Suppressor macrophage treated with lipopolysaccharide for 1 hour (primary cell): Measurements from ENCODE around the gene ATPAF1.
A peak's percentile ranks its signal among the peaks of the same experiment; 100 is the strongest.

Experiments
- DNase-seq, 3 donors: peaks; one replicate each; pipeline ENCODE4 v3.0.0-alpha.2; 2020 to 2022

ATPAF1 gene

DNA sequence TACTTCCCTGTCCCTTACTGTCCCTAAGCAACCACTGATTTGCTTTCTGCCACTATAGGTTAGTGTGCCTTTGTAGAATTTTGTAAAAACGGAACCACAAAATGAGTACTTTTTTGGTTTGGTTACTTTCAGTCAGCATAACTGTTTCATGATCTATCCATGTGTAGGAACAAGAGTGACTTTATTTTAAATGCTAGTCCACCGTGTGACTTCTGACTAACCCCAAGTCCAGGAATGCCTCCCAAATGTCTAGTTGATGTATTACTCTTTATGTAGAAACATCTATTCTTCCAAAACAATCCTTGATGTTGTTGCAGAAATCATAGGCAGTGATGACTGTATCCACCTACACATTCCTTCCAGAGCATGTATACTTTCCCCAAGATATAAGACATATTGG lies 21.3 kb downstream of the ATPAF1 start:
- no peak for DNase-seq

DNA sequence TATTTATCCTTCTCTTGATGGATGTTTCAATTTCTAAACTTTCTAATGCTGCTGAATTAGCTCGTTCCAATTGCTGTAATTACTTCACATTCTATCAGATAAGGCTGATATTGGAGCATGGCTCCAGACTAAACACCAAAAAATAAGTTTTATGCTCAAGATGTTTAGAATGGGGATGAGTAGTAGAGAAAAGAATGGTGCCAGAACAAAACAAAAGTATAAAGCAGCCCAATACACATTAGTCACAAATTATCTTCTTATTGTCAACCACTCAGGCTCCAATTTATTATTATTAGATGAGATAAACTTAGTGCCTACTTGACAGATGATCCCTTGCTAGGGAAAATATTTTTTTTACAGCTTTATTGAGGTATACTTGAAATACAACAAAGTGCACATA lies 21.8 kb downstream of the ATPAF1 start:
- DNase-seq: no peak

DNA sequence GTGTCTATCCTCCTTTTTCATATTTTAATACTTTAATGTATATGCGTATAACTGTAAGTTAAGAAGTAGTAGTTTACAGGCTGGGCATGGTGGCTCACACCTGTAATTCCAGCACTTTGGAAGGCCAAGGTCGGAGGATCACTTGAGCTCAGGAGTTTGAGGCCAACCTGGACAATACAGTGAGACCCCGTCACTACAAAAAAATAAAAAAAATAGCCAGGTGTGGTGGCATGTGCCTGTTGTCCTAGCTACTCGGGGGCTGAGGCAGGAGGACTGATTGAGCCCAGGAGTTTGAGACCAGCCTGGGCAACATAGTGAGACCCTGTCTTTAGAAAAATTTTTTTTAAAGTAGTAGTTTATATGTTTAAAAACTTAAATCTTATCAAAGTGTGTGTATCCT lies 22.3 kb downstream of the ATPAF1 start:
- no peak for DNase-seq

DNA sequence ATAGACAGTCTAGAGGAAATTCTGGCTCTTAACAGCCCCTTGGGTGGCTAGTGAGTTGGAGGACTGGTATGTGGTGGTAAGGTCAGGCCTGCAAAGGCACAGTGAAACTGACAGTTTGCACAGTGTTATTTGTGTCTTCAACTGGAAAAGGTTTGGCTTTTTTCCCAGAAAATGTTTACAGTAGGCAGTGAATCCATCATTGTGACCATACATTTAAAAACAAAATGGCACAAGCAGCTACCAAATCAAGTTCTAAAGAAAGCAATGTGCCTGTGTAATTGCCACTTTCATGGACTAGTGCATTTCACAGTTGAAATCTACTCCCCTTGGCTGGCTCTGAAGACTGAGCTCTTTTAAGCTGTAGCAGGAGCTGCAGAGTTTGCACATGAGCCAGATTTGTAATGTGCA lies 24.8 kb downstream of the ATPAF1 start:
- no peak for DNase-seq

DNA sequence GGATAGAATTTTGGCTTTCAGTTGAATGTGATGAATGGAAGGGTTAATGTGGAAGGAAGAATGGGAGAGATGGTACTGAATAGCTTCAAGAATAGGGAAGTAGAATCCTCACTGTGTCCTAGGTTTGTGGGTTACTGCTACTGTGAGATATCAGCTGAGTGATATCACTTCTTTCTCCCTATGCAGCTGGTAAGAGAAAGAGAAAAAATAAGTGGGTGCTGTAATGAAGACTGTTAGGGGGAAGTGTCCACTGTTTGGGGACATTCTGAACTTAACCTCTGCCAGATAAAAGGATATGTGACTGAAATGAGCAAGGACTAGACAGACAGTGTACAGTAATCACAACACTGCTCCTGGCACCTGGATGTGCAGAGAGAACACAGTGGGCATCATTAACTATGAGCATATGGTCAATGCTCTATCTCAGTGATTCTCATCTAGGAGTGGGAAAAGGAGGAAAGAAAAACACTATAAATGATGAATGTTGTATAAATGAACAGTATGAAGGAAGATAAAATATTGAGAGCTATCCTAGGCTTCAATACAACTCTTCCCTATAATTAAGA lies 26.0 kb downstream of the ATPAF1 start:
- peak in 2 of 3 donors; percentile 19 to 25 for DNase-seq

DNA sequence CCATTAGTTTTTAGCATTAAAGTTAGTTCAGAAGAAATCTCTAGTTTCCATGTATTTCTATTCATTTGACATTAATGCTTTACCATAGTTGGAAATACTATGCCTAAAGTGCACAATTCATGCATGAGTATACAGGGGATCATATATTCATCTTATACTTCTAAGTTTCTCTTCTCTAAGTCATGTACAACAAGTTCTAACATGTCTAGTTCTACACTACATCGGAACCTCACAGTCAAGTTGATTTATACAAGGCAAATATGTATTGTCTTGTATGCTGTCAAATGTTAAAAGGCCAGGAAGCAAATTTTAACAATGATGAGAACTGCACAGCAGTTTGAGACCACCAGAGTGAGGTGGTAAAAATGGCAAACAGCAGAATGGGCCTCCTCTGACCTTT lies 28.6 kb downstream of the ATPAF1 start:
- DNase-seq: no peak

DNA sequence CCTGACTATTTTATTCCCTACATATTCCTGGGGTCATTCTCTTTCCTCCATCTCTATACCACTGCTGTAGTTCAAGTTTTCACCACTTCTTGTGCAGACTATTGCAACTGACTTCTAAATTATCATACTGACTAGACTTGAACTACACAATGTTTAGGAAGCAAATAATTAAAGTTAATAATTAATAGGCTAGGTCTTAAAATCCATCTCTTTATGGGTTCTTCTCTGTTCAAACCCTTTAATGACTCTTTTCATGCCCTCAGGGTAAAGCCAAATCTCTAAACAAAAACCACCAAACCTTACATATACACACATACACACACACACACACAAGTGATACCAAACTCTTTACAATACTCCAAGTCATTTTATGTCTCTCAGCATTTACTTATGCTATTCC lies 29.2 kb downstream of the ATPAF1 start:
- no peak for DNase-seq

DNA sequence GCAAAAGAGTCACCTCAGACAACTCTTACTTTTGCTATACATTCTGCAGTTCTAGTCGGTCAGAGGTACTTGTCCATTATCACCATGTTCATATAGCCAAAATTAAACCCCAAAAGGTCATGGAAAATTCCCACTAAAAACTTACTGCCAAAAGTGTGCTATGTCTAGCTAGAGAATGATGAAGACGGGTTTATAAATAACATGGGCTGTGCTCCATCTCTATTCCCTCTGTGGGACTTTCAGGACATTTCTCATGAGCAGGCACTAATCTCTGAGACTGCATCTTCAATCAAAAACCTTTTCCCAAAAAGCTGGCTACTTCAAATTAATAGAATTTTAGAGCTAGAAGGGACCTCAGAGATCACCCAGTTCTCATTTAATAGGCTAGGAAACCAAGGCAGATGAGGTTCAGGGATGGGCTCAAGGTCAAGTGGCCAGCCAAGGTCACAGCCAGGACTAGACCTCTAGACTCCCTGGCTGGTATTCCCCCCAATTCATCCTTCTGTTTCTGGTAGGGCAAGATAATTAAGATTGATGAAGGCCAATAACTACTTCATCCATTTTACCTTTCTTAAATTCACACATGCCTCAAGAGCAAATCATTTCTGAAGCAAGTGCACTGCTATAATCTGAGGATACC lies 30.6 kb downstream of the ATPAF1 start:
- DNase-seq: no peak

DNA sequence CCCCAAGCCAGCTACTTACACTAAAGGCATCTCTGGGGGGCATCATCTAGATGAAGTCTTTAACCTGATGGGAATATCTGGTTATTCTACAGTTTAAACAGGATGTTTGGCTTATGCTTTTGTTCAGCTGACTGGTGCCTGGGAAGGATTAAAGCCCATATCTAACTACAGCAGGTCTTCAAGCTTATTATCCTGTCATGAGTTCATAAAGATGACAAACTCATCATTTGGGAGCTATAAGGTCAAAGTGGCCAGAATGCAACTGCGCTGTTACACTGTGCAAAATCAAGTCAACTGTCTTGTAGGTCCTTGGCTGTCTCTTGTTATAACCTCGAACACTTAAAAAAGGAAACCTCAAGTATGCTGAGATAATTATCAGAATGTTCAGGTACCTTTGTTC lies 33.0 kb downstream of the ATPAF1 start:
- no peak for DNase-seq

DNA sequence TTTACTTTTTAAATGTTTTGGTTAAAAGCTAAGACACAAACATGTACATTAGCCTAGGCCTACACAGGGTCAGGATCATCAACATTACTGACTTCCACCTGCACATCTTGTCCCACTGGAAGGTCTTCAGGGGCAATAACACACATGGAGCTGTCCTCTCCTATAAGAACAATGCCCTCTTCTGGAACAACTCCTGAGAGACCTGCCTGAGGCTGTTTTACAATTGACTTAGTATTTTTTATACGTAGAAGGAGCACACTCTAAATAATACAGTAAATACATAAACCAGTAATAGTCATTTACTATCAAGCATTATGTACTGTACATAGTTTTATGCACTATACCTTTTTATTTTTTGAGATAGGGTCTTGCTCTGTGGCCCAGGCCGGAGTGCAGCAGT lies 37.4 kb downstream of the ATPAF1 start:
- no peak for DNase-seq

DNA sequence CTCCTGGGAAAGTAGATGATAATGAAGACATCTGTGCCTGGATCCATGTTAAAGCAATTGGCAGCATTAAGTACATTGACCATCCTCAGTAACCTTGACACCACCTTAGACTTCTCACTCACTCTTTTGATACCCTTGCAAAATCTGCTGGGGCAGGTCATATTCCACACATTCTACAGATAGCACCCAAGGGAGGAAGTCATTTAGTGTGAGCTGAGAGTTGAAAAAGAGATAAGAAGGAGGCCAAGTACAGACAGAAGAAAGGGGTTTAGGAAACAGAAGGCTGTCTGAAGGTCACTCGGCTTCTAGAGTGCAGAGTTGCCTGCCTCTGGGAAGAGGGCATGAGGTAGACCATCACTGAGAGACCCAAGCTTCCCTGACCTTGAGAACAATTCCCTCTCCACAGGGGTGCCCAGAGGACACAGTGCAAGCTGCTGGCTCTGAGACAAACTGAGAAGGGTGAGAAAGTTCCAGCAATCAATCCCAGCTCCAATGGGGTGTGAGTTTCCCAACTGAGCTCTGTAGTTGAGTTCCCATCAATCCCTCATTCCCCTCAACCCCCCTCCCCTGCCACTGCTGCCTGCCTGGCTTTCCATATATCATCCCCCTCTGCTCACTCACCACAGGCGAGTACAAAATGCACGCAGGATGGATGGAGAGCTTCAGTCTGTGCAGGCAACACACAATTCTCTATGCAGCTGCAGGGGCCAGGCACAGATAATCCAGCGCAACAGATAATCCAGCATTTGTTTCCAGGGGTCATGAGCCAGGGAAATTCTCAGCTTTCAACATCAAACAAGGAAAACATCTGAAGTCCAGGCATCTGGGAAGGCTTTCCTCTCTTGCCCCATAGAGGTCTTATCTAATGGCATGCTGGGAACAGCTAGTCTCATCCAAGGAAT lies 44.2 kb downstream of the ATPAF1 start:
- no peak for DNase-seq

DNA sequence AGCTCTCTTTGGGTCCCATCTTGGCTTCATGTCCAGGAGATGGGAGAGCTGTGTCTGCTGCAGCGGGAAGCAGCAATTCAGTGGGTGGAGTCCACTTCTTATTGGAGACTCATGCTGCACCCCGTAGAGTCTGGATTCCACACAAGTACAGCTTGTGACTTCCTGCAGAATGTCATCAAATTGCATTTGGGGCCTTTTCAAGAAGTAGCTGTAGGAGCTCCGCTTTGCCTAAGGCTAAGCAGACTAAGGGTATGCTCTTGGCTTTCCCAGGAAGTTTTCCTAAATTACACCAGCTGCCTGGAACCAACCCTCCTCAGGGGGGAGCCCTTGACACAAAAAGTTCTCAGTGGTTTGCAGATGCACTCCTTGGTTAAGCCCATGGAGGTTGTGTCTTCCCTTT lies 45.8 kb downstream of the ATPAF1 start:
- peak; percentile 61 to 71 (median 62) for DNase-seq

DNA sequence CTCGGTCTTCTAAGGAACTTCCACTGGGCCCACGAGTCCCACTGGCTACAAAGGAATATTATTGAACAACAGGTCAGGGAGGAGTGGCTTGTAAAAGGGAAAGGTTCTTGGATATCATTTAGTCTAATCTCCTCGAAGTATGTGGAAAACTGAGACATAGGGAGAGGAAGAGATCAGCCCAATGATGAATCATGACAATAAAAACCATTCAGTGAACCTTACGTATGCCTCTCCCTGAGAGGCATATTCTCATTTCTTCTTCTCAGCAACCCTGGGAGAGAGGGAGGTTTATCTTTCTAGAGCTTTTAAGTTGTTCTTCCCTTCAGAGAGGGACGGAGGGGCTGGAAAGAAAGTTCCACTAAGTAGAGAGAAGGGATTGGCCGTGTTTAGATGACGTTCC lies 46.2 kb downstream of the ATPAF1 start:
- DNase-seq: no peak

DNA sequence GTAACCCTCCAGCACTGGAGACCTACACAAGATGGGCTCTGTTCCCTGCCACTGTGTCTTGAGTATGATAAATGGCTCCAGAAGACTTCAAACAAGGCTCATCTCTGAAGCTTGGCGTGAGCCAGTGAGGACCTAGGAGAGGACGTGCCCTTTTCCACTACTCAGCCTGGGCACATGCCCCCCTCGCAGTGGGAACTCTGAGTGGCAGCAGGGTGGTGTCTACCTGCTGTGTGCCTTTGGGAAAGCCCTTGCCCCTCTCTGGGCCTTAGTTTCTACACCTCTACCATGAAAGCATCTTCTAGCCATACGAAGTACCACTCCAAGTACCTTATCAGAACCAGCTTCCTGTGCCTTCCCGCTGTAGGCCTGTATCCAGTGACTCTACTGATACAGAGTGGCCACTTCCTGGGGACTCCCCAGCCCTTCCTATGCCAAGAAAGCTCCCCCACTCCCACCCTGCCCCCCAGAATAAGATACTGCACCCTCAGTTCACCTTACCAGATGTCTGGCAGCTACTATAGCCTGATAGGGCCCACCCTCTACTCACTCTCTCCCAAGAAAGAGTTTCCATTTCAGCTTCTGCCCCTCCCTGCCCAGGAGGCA lies 48.4 kb downstream of the ATPAF1 start:
- no peak for DNase-seq

DNA sequence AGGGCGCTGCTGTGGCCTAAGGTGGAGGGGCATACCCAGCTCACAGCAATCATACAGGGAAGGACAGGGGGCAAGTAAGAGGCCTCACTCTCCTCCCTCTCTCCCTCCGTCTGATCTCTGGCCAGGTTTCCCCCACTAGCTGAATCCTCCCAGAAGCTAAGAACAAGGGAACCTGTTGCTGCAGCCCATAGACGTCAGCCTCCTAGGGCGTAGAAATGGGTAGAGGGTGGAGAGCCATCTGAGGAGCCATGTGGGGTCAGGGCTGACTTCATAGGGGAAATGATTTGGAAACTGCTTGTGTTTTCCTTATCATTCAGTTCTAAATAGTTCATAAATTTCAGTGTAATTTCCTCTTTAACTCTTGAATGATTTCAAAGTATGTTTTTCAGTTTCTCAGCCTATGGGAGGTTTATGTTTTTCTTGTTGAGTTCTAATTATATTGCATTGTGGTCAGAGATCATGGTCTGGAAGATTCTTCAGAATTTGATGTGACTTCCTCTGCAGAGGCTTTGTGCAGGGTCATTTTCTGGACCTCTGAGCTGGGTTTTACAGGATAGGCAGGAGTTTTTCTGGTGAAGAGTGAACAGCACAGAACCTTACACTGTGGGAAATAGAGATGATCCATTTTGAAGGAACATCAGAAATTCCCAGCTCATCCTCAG lies 49.3 kb downstream of the ATPAF1 start:
- peak; percentile 41 to 57 (median 52) for DNase-seq

DNA sequence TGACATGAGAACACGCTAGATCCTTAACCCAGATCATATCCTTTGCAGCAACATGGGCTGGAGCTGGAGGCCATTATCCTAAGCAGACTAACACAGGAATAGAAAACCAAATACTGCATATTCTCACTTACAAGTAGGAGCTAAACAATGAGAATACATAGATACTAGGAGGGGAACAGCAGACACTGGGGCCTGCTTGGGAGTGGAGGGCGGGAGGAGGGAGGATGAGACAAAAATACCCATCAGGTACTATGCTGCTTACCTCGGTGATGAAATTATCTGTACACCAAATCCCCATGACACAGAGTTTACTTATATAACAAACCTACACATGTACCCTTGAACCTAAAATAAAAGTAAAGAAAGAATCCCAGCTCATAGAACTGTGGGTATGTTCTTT lies 50.3 kb downstream of the ATPAF1 start:
- DNase-seq: no peak

DNA sequence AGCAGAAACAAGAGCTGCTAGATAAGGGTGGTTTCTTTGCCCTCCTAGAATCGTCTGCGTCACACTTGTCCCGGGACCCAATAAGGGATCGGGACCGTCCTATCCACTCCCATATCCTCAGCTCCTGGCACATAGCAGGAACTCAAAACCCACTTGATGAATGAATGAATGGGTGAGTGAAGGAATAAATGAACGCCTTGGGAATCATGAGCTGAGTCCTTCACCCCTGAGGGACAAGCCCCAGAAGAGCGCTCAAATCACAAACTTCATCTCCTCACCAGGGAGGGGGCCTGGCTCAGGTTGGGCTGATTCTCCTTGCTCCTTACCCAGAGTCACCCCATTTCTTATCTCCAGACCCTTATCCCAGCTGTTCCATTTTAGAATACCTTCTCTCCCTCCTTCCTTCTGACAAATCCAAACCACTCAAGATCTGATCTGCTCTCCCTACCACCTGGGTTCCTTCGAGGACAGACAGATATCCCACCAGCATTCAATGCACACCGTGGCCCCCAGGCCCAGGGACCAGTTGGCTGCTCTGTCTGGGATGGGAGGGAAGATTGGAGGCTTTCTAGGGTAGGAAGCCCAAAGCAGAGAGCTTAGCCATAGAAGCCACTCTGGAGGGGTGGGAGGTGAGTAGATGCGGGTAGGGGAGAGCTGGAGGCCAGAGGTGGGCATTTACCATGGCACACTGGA lies 50.9 kb downstream of the ATPAF1 start:
- DNase-seq: no peak

DNA sequence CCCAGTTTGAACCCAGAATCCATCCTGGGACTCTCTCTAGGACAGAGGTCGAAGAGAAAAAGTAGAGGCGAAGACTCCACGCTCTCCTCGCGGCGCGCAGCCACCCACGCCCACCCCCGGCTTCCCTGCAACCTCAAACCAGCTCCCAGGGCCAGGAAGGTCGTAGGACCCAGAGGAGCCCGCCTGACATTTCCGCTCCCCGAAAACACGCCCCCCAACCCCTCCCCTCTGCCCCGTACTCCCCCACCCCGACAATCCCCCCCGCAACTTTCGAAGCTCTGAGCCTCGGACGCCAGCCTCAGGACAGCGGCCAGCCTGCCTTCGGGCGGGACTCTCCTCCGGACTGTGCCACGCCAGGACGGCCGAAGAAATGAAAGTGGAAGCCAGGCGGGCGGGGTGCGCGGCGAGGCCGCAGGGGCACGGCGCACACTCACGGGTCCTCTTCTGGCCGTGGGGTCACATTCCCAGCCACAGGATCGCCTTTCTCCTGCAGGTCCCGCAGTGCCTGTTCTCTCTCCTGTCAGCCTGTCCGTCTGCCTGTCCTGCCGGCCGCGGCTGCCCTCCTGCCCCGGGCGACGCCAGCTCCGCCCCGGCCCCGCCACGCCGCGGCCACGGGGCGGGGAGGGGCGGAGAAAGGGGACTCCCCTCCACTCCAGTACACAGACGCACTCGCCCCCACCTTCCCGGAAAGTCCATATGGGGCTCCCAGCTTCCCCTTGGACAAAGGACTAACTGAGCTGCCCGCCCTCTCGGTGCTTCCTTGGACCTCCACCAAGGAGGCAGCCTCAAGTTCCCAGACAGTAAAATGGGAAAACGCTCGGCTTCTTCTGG lies 51.7 kb downstream of the ATPAF1 start, which contains the start of gene MOB3C:
Gene MOB3C (minus strand): TSS at position 535 of the 831 bp plus-strand sequence. CDS start 3,490 bp downstream, outside the sequence.
- peak; percentile 92 to 97 (median 92) for DNase-seq

DNA sequence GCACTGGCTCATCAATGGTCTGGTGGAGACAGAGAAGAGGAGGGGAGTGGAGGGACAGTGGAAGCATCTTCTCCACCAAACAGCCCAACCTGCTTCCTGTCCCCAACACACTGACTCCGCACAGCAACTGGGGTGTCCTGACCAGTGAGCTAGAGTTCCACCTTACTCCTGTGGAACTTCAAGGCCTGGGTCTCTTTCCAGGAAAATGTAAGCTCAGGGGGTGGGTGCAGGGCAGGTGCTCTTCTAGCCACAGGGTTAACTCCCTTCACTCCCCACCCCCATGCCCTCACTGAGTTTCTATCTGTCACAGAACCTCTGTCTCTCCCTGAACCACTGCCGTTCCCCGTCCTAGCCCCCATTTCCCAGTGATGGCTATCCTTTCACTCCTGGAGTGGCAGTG lies 52.4 kb downstream of the ATPAF1 start:
- DNase-seq: no peak

DNA sequence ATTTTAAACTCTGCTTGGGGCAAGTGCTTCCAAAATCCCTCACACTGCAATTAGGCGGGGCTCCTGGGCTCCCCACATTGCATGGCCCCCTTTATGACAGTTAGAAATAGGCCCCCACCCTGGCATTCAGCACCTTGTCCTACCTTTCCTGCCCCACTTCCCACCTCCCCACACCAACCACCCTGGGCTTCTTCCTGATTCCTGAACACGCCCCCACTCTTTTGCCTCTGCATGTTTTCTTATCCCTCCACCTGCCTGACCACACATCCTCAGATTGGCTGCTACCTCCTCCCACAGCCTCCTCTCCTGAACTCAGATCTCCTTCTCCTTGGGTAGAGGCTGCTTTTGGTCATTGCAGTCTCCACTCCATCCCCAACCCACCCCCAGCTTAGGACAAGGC lies 53.1 kb downstream of the ATPAF1 start:
- no peak for DNase-seq

DNA sequence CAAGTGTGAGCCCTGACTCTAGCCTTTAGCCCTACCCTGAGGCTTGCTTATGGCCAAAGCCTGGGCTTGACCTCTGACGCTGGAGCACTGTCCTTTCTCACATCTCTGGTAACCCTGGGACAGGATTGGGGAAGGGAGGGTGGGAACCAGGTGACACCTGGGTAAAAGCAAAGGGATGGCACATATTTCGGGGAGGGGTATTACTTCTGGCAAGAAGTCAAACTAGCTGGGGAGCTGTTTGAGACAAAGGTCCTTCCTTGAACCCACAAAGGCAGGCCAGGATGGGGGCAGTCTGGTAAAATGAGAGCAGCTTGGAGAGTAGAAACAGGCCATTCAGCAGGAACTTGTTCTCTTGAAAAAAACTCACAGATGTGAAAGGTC lies 53.6 kb downstream of the ATPAF1 start:
- DNase-seq: no peak
